ENCODE data around the gene BTG1. TPM values are rescaled to one million over a fixed set of nuclear protein-coding genes. Genes with fewer than 3 reads are reported as not detected.

The BTG1 gene
- total RNA-seq, 4 donors from 2014 or later, result 103 to 178 (median 156) TPM

- 69% methylated on average over 1 of the region's 1 CpG for WGBS
Observed at GRCh38 chr12:92164712-92165111, 19.1 kb upstream of the BTG1 start.

DNA sequence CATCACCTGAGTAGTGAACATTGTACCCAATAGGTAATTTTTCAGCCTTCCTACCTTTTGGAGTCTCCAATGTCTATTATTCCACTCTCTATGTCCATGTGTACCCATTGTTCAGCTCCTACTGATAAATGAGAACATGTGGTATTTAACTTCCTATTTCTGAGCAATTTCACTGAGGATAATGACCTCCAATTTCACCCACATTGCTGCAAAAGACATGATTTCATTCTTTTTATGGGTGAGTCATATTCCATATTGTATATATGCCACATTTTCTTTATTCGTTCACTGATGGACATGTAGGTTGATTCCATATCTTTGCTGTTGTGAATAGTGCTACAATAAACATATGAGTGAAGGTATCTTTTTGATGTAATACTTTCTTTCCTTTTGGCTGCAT is 16.4 kb upstream of the BTG1 start:
- WGBS, result 92% methylated on average over 1 of the region's 1 CpG
- Histone ChIP-seq H3K27me3 (no peaks in the 10 kb centered on the region), H3K4me1 (peaks cover 6% of the 10 kb centered on the region), H3K9me3 (no peaks in the 10 kb centered on the region), H3K36me3 (no peaks in the 10 kb centered on the region), H3K27ac (no peak overlapping the region), H3K4me3 (no peak overlapping the region)
- TF ChIP-seq, protein P1, sequence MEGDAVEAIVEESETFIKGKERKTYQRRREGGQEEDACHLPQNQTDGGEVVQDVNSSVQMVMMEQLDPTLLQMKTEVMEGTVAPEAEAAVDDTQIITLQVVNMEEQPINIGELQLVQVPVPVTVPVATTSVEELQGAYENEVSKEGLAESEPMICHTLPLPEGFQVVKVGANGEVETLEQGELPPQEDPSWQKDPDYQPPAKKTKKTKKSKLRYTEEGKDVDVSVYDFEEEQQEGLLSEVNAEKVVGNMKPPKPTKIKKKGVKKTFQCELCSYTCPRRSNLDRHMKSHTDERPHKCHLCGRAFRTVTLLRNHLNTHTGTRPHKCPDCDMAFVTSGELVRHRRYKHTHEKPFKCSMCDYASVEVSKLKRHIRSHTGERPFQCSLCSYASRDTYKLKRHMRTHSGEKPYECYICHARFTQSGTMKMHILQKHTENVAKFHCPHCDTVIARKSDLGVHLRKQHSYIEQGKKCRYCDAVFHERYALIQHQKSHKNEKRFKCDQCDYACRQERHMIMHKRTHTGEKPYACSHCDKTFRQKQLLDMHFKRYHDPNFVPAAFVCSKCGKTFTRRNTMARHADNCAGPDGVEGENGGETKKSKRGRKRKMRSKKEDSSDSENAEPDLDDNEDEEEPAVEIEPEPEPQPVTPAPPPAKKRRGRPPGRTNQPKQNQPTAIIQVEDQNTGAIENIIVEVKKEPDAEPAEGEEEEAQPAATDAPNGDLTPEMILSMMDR (IDR thresholded peaks at IDR 0.05), result no peak
- TF ChIP-seq POLR2AphosphoS5 (IDR thresholded peaks at IDR 0.05), result no peak
- no peak for TF ChIP-seq EP300 (IDR thresholded peaks at IDR 0.05)
- TF ChIP-seq POLR2A (IDR thresholded peaks at IDR 0.05), result no peak
- DNase-seq (ENCODE audit: low spot score in 2 of 2), result no peak

More at GRCh38 chr12:92164712-92165111, 19.1 kb upstream of the BTG1 start:
- TF ChIP-seq POLR2AphosphoS5 (IDR thresholded peaks at IDR 0.05), result no peak
- TF ChIP-seq, protein P1 (IDR thresholded peaks at IDR 0.05), result no peak
- no peak for TF ChIP-seq POLR2A (IDR thresholded peaks at IDR 0.05)
- TF ChIP-seq EP300 (IDR thresholded peaks at IDR 0.05), result no peak
- Histone ChIP-seq H3K36me3 (no peaks in the 10 kb centered on the region), H3K27ac (no peak overlapping the region), H3K9me3 (no peaks in the 10 kb centered on the region), H3K27me3 (no peaks in the 10 kb centered on the region), H3K4me3 (no peak overlapping the region), H3K4me1 (no peaks in the 10 kb centered on the region)
- no peak for DNase-seq (ENCODE audit: low spot score in 2 of 2)

GRCh38 chr12:92158796-92159439 is 13.3 kb upstream of the BTG1 start:
- H3K27ac ChIP-seq, result peak overlapping the region; percentile 2
- H3K36me3 ChIP-seq, result no peaks in the 10 kb centered on the region
- TF ChIP-seq POLR2AphosphoS5 (IDR thresholded peaks at IDR 0.05) (no peak), EP300 (IDR thresholded peaks at IDR 0.05) (no peak), POLR2A (IDR thresholded peaks at IDR 0.05) (no peak)
- TF ChIP-seq, protein P1 (IDR thresholded peaks at IDR 0.05), result no peak
- peaks cover 6% of the 10 kb centered on the region for H3K4me1 ChIP-seq
- DNase-seq (ENCODE audit: low spot score in 2 of 2), result no peak
- no peaks in the 10 kb centered on the region for H3K27me3 ChIP-seq
- WGBS, result 58% methylated on average over 6 of the region's 6 CpGs
- no peak overlapping the region for H3K4me3 ChIP-seq
- no peaks in the 10 kb centered on the region for H3K9me3 ChIP-seq

GRCh38 chr12:92156704-92157395 is 11.2 kb upstream of the BTG1 start:
- Histone ChIP-seq H3K4me3 (no peak overlapping the region), H3K36me3 (no peaks in the 10 kb centered on the region), H3K4me1 (peaks cover 6% of the 10 kb centered on the region), H3K27me3 (no peaks in the 10 kb centered on the region), H3K9me3 (no peaks in the 10 kb centered on the region), H3K27ac (no peak overlapping the region)
- 92% methylated on average over 6 of the region's 6 CpGs for WGBS
- no peak for DNase-seq (ENCODE audit: low spot score in 2 of 2)
- TF ChIP-seq POLR2AphosphoS5 (IDR thresholded peaks at IDR 0.05) (no peak), EP300 (IDR thresholded peaks at IDR 0.05) (no peak), POLR2A (IDR thresholded peaks at IDR 0.05) (no peak)
- TF ChIP-seq, protein P1 (IDR thresholded peaks at IDR 0.05), result no peak

GRCh38 chr12:92156139-92156538 is 10.5 kb upstream of the BTG1 start:
- TF ChIP-seq POLR2A (IDR thresholded peaks at IDR 0.05) (no peak), POLR2AphosphoS5 (IDR thresholded peaks at IDR 0.05) (no peak), EP300 (IDR thresholded peaks at IDR 0.05) (no peak)
- TF ChIP-seq, protein P1 (IDR thresholded peaks at IDR 0.05), result no peak
- WGBS, result 80% methylated on average over 2 of the region's 2 CpGs

More at GRCh38 chr12:92156139-92156538, 10.5 kb upstream of the BTG1 start:
- H3K27me3 ChIP-seq, result no peaks in the 10 kb centered on the region
- peaks cover 6% of the 10 kb centered on the region for H3K4me1 ChIP-seq
- no peak overlapping the region for H3K27ac ChIP-seq
- no peaks in the 10 kb centered on the region for H3K36me3 ChIP-seq
- DNase-seq (ENCODE audit: low spot score in 2 of 2), result no peak
- no peak overlapping the region for H3K4me3 ChIP-seq
- H3K9me3 ChIP-seq, result no peaks in the 10 kb centered on the region
